ENCODE results near the gene LMF2.
"Not testable (repeated sequence)": the region's sequence is repeated elsewhere in the genome, so short reads cannot be mapped to it uniquely, and the experiment has no call there.

Gene LMF2, protein sequence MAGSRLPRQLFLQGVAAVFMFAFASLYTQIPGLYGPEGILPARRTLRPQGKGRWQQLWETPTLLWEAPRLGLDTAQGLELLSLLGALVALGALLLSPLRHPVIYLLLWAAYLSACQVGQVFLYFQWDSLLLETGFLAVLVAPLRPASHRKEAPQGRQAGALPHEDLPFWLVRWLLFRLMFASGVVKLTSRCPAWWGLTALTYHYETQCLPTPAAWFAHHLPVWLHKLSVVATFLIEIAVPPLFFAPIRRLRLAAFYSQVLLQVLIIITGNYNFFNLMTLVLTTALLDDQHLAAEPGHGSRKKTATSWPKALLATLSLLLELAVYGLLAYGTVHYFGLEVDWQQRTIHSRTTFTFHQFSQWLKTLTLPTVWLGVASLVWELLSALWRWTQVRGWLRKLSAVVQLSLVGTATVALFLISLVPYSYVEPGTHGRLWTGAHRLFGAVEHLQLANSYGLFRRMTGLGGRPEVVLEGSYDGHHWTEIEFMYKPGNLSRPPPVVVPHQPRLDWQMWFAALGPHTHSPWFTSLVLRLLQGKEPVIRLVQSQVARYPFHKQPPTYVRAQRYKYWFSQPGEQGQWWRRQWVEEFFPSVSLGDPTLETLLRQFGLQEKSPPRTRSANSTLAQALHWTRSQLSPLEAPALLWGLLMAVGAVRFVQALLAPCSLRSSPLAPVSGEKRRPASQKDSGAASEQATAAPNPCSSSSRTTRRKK

DNA sequence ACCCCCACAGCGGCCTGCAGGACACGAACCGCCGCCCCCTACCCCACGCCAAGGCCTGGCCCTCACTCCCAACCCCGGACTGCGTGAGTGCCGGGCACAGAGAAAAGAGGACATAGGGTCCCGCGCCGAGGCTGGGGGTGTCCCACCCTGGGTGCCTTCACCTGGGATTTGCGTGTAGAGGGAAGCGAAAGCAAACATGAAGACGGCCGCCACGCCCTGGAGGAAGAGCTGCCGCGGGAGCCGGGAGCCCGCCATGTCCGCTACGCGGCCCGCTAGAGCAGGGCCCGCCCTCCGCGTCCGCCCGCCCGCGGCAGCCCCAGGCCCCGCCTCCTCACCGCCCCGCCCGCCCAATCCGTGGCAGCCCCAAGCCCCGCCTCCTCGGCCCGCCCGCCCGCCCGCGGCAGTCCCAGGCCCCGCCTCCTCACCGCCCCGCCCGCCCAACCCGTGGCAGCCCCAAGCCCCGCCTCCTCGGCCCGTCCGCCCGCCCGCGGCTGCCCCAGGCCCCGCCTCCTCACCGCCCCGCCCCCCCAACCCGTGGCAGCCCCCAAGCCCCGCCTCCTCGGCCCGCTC lies at the start of gene LMF2:
TSS of gene LMF2 (minus strand) at position 282 of the 570 bp plus-strand sequence. CDS start at position 255, 27 bp downstream.
- no peak for DNase-seq (ENCODE audit: low spot score)

DNA sequence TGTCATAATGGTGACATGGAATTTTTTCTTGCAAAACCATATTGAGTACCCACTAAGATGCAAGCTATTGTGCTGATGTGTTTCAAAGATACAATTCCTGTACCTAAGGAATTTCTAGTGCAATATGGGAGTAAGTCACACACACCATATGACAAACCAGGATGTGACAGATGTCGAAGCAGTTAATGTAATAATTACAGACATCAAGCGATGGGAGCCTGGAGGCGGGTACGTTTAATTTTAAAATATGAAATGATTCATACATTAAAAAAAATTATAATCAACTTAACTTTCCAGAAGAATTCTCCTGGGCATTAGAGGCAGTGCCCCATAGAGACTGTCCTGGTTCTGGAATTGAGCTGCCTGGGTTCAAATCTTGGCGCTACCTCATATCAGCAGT lies 49.2 kb upstream of the LMF2 start:
- no peak for DNase-seq (ENCODE audit: low spot score)

- DNase-seq (ENCODE audit: low spot score) = no peak
Measured at GRCh38 chr22:50553310-50553709, 45.8 kb upstream of the LMF2 start.

GRCh38 chr22:50551160-50551752 lies 43.8 kb upstream of the LMF2 start:
- no peak for DNase-seq (ENCODE audit: low spot score)

GRCh38 chr22:50550395-50550794 lies 42.9 kb upstream of the LMF2 start:
- no peak for DNase-seq (ENCODE audit: low spot score)

DNA sequence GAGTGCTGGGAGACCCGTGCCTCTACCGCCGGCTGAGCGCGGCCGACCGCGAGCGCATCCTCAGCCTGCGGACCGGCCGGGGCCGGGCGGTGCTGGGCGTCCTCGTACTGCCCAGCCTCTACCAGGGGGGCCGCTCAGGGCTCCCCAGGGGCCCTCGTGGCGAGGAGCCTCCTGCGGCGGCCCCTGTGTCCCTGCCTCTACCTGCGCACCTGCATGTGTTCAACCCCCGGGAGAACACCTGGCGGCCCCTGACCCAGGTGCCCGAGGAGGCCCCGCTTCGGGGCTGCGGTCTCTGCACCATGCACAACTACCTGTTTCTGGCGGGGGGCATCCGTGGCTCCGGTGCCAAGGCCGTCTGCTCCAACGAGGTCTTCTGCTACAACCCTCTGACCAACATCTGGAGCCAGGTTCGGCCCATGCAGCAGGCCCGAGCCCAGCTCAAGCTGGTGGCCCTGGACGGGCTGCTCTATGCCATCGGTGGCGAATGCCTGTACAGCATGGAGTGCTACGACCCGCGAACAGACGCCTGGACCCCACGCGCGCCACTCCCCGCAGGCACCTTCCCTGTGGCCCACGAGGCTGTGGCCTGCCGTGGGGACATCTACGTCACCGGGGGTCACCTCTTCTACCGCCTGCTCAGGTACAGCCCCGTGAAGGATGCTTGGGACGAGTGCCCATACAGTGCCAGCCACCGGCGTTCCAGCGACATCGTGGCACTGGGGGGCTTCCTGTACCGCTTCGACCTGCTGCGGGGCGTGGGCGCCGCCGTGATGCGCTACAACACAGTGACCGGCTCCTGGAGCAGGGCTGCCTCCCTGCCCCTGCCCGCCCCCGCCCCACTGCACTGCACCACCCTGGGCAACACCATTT lies 41.7 kb upstream of the LMF2 start:
- DNase-seq (ENCODE audit: low spot score) = no peak

DNA sequence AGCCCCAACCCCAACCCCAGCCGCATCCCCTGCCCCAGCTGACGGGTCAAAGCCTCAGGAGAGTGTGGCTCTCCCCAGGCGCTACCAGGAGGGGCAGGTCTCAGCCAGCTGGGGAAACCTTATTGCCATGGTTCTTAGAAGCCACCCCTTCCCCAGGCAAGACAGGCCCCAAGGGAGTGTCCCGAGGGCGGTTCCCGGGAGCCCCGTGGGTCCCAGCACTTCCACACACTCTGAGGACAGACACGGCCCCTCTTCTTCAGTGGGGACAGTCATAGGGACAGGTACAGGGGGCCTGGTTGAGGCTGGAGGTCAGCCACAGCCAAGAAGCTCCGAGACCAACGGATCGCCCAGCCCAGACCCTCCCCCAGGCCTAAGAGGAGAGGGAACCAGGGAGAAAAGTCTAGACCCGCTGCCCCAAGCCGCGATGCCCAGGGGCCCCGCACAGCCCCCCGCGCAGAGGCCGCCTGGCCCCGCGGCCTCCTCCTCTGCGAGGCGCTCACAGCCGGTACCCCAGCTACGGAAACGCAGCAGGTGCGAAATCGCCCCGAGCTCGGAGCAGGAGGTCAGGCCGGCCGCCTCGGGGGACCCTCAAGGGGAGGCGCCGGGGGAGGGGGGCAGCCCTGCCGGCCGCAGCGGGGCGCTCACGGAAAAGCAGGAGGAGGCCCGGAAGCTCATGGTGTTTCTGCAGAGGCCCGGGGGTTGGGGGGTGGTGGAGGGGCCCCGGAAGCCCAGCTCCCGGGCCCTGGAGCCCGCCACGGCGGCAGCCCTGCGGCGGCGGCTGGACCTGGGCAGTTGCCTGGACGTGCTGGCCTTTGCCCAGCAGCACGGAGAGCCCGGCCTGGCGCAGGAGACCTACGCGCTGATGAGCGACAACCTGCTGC lies 40.8 kb upstream of the LMF2 start:
- DNase-seq (ENCODE audit: low spot score) = no peak

GRCh38 chr22:50547263-50547985 lies 39.9 kb upstream of the LMF2 start:
- DNase-seq (ENCODE audit: low spot score) = no peak

DNA sequence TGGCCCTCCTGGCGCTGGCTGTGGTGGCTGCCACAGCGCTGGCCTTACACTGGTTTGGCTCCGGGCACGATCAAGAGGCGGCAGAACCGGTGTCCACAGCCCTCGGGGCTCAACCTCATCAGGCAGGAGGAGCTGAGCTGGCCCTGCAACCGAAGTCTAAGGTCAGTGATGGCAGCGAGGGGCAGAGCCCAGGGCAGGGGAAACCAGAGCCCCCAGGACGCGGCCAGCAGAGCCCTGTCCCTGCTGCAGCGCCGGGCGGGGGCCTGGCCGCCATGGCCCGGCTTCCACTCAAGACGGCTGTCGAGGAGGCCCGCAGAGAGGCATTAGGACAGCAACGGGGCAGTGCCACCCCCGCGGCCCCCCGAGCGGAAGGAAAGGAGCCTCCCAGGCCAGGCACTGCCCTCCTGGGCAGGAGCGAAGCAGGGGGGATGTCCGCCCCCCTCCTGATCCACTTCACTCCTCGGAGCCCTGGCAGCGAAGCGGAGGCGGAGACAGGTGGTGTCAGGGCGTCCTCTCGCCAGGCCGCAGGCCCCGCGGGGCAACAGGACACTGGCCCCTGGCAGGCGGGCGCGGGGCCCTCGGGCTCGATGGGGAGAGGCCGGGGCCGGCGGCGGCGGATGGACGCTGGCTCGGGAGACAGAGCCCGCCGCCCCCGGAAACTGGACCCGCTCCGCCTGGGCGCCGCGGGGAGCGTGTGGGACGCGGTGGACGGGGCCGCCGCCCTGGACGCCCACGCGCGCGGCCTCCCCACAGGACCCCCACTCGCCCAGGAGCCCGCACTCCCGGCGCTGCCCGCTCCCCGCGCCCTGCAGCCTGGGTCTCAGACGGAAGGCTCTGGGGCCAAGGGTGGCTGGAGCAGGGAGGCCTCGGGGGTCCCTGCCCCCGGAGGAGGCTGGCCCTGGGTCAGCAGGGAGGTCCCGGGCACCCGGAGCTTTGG lies 39.1 kb upstream of the LMF2 start:
- DNase-seq (ENCODE audit: low spot score) = no peak

DNA sequence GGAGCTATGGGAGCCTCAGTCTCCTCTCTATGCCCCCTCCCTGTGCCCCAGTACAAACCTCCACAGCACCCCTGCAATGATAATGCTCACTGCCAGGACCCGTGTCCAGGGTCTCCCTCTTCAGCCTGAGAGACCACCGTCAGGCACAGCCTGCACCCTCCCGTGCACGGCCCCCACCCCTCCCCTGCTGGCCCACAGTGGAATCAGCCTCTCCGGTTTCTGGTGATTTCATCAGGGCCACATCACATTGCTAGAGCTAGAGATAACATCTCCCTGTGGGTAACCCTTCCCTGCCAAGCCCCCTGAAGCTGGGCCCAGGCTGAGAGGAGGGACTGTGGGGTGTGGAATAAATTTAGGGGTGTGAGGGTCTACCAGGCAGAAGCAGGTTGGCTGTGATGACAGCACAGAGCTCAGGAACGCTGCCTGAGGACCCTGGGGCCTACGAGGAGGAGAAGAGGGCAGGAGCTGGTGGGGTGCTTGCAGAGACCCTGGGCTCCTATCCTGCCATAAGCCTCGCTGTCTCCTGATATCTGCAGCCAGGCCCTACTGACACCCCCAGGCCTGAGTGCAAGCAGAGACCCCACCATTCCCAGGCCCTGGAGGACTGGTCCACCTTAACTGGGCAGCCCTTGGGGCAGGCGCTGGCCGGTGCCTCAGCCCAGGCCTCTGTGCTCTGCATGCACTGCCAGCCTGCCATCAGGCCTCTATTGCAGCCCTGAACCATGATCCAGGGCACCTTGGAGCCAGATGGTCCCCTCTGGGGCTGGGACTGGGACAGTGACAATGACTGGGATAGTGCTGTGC lies 38.2 kb upstream of the LMF2 start, which contains the start of gene KLHDC7B:
TSS of gene KLHDC7B (plus strand) at position 378 of the 804 bp plus-strand sequence. CDS start at position 723, 345 bp downstream.
- no peak for DNase-seq (ENCODE audit: low spot score)

- no peak for DNase-seq (ENCODE audit: low spot score)
Measured at GRCh38 chr22:50544746-50545253, 37.3 kb upstream of the LMF2 start.

- no peak for DNase-seq (ENCODE audit: low spot score)
Measured at GRCh38 chr22:50544078-50544745, 36.7 kb upstream of the LMF2 start.

- no peak for DNase-seq (ENCODE audit: low spot score)
Measured at GRCh38 chr22:50542416-50542927, 35.0 kb upstream of the LMF2 start.

DNA sequence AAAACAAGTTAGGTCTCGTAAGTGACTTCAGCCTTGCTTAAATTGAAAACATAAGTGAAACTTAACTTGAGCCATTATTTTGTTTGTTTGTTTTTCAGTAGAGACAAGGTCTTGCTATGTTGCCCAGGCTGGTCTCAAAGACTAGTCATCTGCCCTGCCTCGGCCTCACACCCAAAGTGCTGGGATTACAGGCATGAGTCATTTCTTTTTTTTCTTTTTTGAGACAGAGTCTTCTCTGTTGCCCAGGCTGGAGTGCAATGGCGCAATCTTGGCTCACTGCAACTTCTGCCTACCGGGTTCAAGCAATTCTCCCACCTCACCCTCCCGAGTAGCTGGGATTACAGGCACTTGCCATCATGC lies 34.1 kb upstream of the LMF2 start:
- not testable (repeated sequence) for DNase-seq (ENCODE audit: low spot score)

DNA sequence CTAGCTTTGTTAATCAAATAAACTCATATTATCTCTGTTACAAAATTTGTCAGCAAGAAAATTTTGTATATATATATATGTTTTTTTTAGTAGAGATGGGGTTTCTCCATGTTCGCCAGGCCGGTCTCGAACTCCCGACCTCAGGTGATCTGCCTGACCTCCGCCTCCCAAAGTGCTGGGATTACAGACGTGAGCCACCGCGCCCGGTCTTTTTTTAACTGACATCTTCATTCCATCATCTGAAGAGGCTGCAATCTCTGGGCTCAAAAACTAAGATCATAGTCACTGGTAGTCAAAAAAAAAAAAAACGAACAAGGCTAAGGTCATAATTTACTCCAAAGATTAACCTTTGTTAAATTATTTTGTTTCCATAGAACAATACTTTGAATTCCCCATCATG lies 32.9 kb upstream of the LMF2 start:
- DNase-seq (ENCODE audit: low spot score) = no peak

GRCh38 chr22:50537765-50538164 lies 30.3 kb upstream of the LMF2 start:
- DNase-seq (ENCODE audit: low spot score) = no peak

- DNase-seq (ENCODE audit: low spot score) = no peak
Measured at GRCh38 chr22:50536226-50536625, 28.7 kb upstream of the LMF2 start.
